ENCODE measurements around the gene SSUH2. TPM values are rescaled to one million over a fixed set of nuclear protein-coding genes. Genes with fewer than 3 reads are reported as not detected.

Gene SSUH2
- total and polyA plus RNA-seq, 2 of the 13 experiments (the other 11 are each of a cell fraction or from before 2014, with no cell fraction given): 38.1 to 136 TPM

GRCh38 chr3:8639659-8640000, 5.0 kb downstream of the SSUH2 start:
- Histone ChIP-seq H3K9ac (ENCODE audit: insufficient read depth, low read depth, low read length) (no peak overlapping the region), H3K36me3 (replicated peaks in 1 of 2; ENCODE audit: control insufficient read depth in 1 of 2, insufficient read depth in 2 of 2, low read length in 2 of 2) (peaks cover 19 to 35% of the 10 kb centered on the region in 2 experiments), H4K20me1 (ENCODE audit: insufficient read depth, low read length) (peaks cover 5% of the 10 kb centered on the region; the same call in 1 of the 2 replicates), H3K27ac (ENCODE audit: extremely low read length, insufficient read depth, low read length) (no peak overlapping the region), H3K4me1 (ENCODE audit: insufficient read depth, low read length) (peaks cover 82% of the 10 kb centered on the region), H3K27me3 (ENCODE audit: control insufficient read depth in 1 of 2, insufficient read depth in 2 of 2, low read length in 2 of 2) (no peaks in the 10 kb centered on the region), H3K9me3 (ENCODE audit: low read length) (no peaks in the 10 kb centered on the region), H3K4me3 (replicated peaks in 1 of 3; ENCODE audit: insufficient read depth in 1 of 3, low read depth in 2 of 3, low read length in 3 of 3) (no peak overlapping the region), H3K4me2 (ENCODE audit: low read depth, low read length) (no peak overlapping the region), H3K79me2 (ENCODE audit: insufficient read depth, low read length) (peaks cover 59% of the 10 kb centered on the region), H2AFZ (ENCODE audit: low read length) (no peak overlapping the region)
- ChIA-PET CTCF (ENCODE audit: low intra/inter-chr PET ratio, low total read pairs) (no interaction called here), POLR2A (interaction anchor here (1.0 to 1.4 kb wide), 2 partner anchors 8 to 9 kb away, joined by 3 to 4 read pairs; no protein-coding TSS in a partner anchor)
- DNase-seq (ENCODE audit: low spot score) (no peak), ATAC-seq (no peak), FAIRE-seq (no peak)
- no peak for TF ChIP-seq ZNF530 (CRISPR knock-in tag; IDR thresholded peaks at IDR 0.05; ENCODE audit: low read depth)
- no peak for TF ChIP-seq TRIM22 (IDR thresholded peaks at IDR 0.05)
- TF ChIP-seq RFXAP (CRISPR knock-in tag; IDR thresholded peaks at IDR 0.05; ENCODE audit: borderline replicate concordance): no peak
- TF ChIP-seq MYC (CRISPR knock-in tag; IDR thresholded peaks at IDR 0.05; ENCODE audit: borderline replicate concordance): no peak
- no peak for TF ChIP-seq TBX2 (CRISPR knock-in tag; IDR thresholded peaks at IDR 0.05; ENCODE audit: borderline replicate concordance)
- WGBS (ENCODE audit: low lambda C conversion rate): 97% methylated on average over 7 of the region's 7 CpGs
- in situ Hi-C loops (cut with HindIII; ENCODE audit: extremely low pct_ligation_motif_present, low pct_unique_long_range_greater_than_20kb) (no loop called here), intact Hi-C loops (cut with micrococcal nuclease; ENCODE audit: unreplicated experiment) (loop anchor here (1.0 kb wide), 1 partner anchor 34 kb away; no protein-coding TSS in a partner anchor)
- no TSS peak for BruUV-seq (replicated peaks)

- H4K20me1 ChIP-seq (ENCODE audit: insufficient read depth, low read length): peaks cover 5% of the 10 kb centered on the region; the same call in 1 of the 2 replicates
- H3K27ac ChIP-seq (ENCODE audit: extremely low read length, insufficient read depth, low read length): no peak overlapping the region
- in situ Hi-C loops (cut with HindIII; ENCODE audit: extremely low pct_ligation_motif_present, low pct_unique_long_range_greater_than_20kb): no loop called here
- TF ChIP-seq ZNF513 (CRISPR knock-in tag; conservative IDR thresholded peaks at IDR 0.05): no peak
- TF ChIP-seq ZNF687 (CRISPR knock-in tag; IDR thresholded peaks at IDR 0.05): peak; percentile 30
- ATAC-seq (no peak), FAIRE-seq (no peak), DNase-seq (ENCODE audit: low spot score) (no peak)
- no TSS peak for BruUV-seq (replicated peaks)
- intact Hi-C loops (cut with micrococcal nuclease; ENCODE audit: unreplicated experiment): loop anchor here (1.0 kb wide), 1 partner anchor 34 kb away; no protein-coding TSS in a partner anchor
- H3K27me3 ChIP-seq (ENCODE audit: control insufficient read depth in 1 of 2, insufficient read depth in 2 of 2, low read length in 2 of 2): no peaks in the 10 kb centered on the region
- peaks cover 77% of the 10 kb centered on the region for H3K4me1 ChIP-seq (ENCODE audit: insufficient read depth, low read length)
- no peak overlapping the region for H3K4me3 ChIP-seq (replicated peaks in 1 of 3; ENCODE audit: insufficient read depth in 1 of 3, low read depth in 2 of 3, low read length in 3 of 3)
- no peak overlapping the region for H3K9ac ChIP-seq (ENCODE audit: insufficient read depth, low read depth, low read length)
- ChIA-PET POLR2A (interaction anchor here (1.4 kb wide), 1 partner anchor 8 kb away, joined by 4 read pairs; no protein-coding TSS in a partner anchor), CTCF (ENCODE audit: low intra/inter-chr PET ratio, low total read pairs) (no interaction called here)
- peaks cover 54% of the 10 kb centered on the region for H3K79me2 ChIP-seq (ENCODE audit: insufficient read depth, low read length)
- H3K4me2 ChIP-seq (ENCODE audit: low read depth, low read length): no peak overlapping the region
- WGBS (ENCODE audit: low lambda C conversion rate): 94% methylated on average over 11 of the region's 13 CpGs
- H3K36me3 ChIP-seq (replicated peaks in 1 of 2; ENCODE audit: control insufficient read depth in 1 of 2, insufficient read depth in 2 of 2, low read length in 2 of 2): peaks cover 24 to 35% of the 10 kb centered on the region in 2 experiments
- no peaks in the 10 kb centered on the region for H3K9me3 ChIP-seq (ENCODE audit: low read length)
- H2AFZ ChIP-seq (ENCODE audit: low read length): no peak overlapping the region
Measured at GRCh38 chr3:8638994-8639658, 5.5 kb downstream of the SSUH2 start.

All from HepG2 (cell line).